ENCODE results near the gene UPK2.

Gene UPK2

DNA sequence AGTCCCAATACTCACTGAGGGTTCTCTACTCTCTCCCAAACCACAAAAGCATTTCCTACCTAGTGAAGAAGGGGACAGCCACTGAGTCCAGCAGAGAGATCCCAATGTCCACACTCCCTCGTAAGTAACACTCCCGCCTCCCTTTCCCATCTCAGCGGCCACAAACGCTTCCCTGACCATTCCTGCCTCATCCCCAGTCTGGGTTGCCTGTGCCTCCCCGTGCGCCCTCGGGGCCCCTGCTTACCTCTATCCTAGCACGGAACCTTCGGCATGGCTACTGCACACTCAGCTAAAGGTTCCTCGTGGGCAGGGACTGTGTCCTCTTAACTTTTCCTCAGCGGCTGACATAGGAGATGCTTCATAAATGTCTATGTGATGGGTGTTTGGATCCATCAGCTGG, 1.5 kb downstream of the UPK2 start (continued):
- TF ChIP-seq ZNF366 (tag by site-specific recombination; conservative IDR thresholded peaks at IDR 0.05) (no peak), ZNF302 (tag by site-specific recombination; IDR thresholded peaks at IDR 0.05; ENCODE audit: low read depth) (no peak)

- no peak overlapping the region for H3K27ac ChIP-seq (ENCODE audit: extremely low read depth, low read depth, low read length)
- no peak overlapping the region for H3K4me3 ChIP-seq (ENCODE audit: low read depth, low read length)
- no peaks in the 10 kb centered on the region for H3K36me3 ChIP-seq (ENCODE audit: control insufficient read depth in 2 of 2, insufficient read depth in 1 of 2, low read length in 2 of 2)
- H3K4me1 ChIP-seq (ENCODE audit: control insufficient read depth, insufficient read depth, low read length), result no peaks in the 10 kb centered on the region
- TF ChIP-seq IKZF3 (tag by site-specific recombination; IDR thresholded peaks at IDR 0.05), result no peak
- TF ChIP-seq KLF10 (tag by site-specific recombination; IDR thresholded peaks at IDR 0.05), result no peak
- no peaks in the 10 kb centered on the region for H3K9me3 ChIP-seq (ENCODE audit: control insufficient read depth, insufficient read depth, low read depth, low read length)
- CTCF ChIA-PET, result interaction anchor here (0.7 to 3.9 kb wide), 8 partner anchors 13 to 268 kb away, joined by 4 to 30 read pairs (median 6); no protein-coding TSS in a partner anchor
- POLR2A ChIA-PET, result no interaction called here
These were observed 1.9 kb downstream of the UPK2 start for GRCh38 chr11:118957968-118958367.

DNA sequence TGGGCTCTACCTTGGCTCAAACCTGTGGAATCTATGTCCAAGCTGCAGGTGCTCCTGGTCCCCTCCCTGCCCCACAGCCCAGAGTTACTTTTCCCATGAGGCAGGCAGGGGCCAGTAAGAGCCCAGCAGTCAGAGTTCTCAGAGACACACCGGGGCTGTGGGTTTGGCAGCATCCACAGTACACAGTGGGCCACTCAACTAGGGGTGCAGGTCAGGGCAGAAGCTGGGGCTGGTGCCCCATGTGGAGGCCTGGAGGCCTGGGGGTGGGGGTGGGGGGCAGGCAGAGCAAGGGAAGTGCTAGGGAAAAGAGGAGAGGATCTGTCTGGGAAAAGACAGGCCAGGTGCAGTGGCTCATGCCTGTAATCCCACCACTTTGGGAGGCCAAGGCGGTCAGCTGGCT, 2.5 kb downstream of the UPK2 start:
- Histone ChIP-seq H3K27ac (ENCODE audit: extremely low read depth, low read depth, low read length) (no peak overlapping the region), H3K36me3 (ENCODE audit: control insufficient read depth in 2 of 2, insufficient read depth in 1 of 2, low read length in 2 of 2) (no peaks in the 10 kb centered on the region), H3K4me1 (ENCODE audit: control insufficient read depth, insufficient read depth, low read length) (no peaks in the 10 kb centered on the region), H3K9me3 (ENCODE audit: control insufficient read depth, insufficient read depth, low read depth, low read length) (no peaks in the 10 kb centered on the region), H3K4me3 (ENCODE audit: low read depth, low read length) (no peak overlapping the region)
- ChIA-PET POLR2A (no interaction called here), CTCF (interaction anchor here (0.6 to 1.2 kb wide), 4 partner anchors 13 to 269 kb away, joined by 3 to 6 read pairs (median 4); no protein-coding TSS in a partner anchor)
- TF ChIP-seq, protein P1, sequence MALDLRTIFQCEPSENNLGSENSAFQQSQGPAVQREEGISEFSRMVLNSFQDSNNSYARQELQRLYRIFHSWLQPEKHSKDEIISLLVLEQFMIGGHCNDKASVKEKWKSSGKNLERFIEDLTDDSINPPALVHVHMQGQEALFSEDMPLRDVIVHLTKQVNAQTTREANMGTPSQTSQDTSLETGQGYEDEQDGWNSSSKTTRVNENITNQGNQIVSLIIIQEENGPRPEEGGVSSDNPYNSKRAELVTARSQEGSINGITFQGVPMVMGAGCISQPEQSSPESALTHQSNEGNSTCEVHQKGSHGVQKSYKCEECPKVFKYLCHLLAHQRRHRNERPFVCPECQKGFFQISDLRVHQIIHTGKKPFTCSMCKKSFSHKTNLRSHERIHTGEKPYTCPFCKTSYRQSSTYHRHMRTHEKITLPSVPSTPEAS (tag by site-specific recombination; IDR thresholded peaks at IDR 0.05), result no peak
- TF ChIP-seq ZBTB10 (tag by site-specific recombination; IDR thresholded peaks at IDR 0.05) (no peak), ZNF555 (tag by site-specific recombination; conservative IDR thresholded peaks at IDR 0.05) (no peak), ZFP41 (tag by site-specific recombination; IDR thresholded peaks at IDR 0.05; ENCODE audit: borderline replicate concordance) (no peak), ZNF169 (tag by site-specific recombination; IDR thresholded peaks at IDR 0.05) (no peak), ZNF404 (tag by site-specific recombination; IDR thresholded peaks at IDR 0.05) (no peak), ZNF184 (tag by site-specific recombination; IDR thresholded peaks at IDR 0.05) (no peak), ZNF112 (tag by site-specific recombination; IDR thresholded peaks at IDR 0.05) (no peak), ZNF514 (tag by site-specific recombination; IDR thresholded peaks at IDR 0.05) (no peak), KLF17 (tag by site-specific recombination; IDR thresholded peaks at IDR 0.05) (no peak), SETDB1 (IDR thresholded peaks at IDR 0.05; ENCODE audit: insufficient read length, low read length) (no peak), ZNF677 (tag by site-specific recombination; IDR thresholded peaks at IDR 0.05) (no peak), ZNF302 (tag by site-specific recombination; IDR thresholded peaks at IDR 0.05; ENCODE audit: low read depth) (no peak), ZNF16 (tag by site-specific recombination; IDR thresholded peaks at IDR 0.05; ENCODE audit: low read depth) (no peak)
- TF ChIP-seq, protein P2, sequence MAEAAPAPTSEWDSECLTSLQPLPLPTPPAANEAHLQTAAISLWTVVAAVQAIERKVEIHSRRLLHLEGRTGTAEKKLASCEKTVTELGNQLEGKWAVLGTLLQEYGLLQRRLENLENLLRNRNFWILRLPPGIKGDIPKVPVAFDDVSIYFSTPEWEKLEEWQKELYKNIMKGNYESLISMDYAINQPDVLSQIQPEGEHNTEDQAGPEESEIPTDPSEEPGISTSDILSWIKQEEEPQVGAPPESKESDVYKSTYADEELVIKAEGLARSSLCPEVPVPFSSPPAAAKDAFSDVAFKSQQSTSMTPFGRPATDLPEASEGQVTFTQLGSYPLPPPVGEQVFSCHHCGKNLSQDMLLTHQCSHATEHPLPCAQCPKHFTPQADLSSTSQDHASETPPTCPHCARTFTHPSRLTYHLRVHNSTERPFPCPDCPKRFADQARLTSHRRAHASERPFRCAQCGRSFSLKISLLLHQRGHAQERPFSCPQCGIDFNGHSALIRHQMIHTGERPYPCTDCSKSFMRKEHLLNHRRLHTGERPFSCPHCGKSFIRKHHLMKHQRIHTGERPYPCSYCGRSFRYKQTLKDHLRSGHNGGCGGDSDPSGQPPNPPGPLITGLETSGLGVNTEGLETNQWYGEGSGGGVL (tag by site-specific recombination; IDR thresholded peaks at IDR 0.05), result no peak
- TF ChIP-seq, protein P3, sequence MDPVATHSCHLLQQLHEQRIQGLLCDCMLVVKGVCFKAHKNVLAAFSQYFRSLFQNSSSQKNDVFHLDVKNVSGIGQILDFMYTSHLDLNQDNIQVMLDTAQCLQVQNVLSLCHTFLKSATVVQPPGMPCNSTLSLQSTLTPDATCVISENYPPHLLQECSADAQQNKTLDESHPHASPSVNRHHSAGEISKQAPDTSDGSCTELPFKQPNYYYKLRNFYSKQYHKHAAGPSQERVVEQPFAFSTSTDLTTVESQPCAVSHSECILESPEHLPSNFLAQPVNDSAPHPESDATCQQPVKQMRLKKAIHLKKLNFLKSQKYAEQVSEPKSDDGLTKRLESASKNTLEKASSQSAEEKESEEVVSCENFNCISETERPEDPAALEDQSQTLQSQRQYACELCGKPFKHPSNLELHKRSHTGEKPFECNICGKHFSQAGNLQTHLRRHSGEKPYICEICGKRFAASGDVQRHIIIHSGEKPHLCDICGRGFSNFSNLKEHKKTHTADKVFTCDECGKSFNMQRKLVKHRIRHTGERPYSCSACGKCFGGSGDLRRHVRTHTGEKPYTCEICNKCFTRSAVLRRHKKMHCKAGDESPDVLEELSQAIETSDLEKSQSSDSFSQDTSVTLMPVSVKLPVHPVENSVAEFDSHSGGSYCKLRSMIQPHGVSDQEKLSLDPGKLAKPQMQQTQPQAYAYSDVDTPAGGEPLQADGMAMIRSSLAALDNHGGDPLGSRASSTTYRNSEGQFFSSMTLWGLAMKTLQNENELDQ (tag by site-specific recombination; IDR thresholded peaks at IDR 0.05; ENCODE audit: low read depth), result no peak

Measured in HEK293 (cell line).